GM18951 (cell line): Measurements from ENCODE around the gene C14orf119.
A peak's percentile ranks its signal among the peaks of the same experiment; 100 is the strongest.

Experiments
- POLR2A ChIP-seq: IDR thresholded peaks from 4 replicates; pipeline ENCODE4 v1.6.1; 2011; ENCODE audit warnings: mild to moderate bottlenecking; ENCODE audit not compliant: insufficient read length, insufficient read depth; ENCODE audit errors: extremely low read depth
- in situ Hi-C: fragments of 300-500 bp; cut with MboI; formaldehyde crosslinking; loops from one replicate; pipeline ENCODE4 v1.12.0; 2022; ENCODE audit warnings: low sequenced_read_pairs, mixed read lengths, inconsistent platforms; ENCODE audit not compliant: unreplicated experiment

Gene C14orf119

GRCh38 chr14:23066855-23067744, 28.2 kb upstream of the C14orf119 start:
- no peak for TF ChIP-seq POLR2A
- in situ Hi-C loops: loop anchor here (25.0 kb wide), 1 partner anchor 505 kb away; no protein-coding TSS in a partner anchor

GRCh38 chr14:23067847-23068788, 27.2 kb upstream of the C14orf119 start:
- TF ChIP-seq POLR2A: no peak
- in situ Hi-C loops: loop anchor here (25.0 kb wide), 1 partner anchor 506 kb away; no protein-coding TSS in a partner anchor

DNA sequence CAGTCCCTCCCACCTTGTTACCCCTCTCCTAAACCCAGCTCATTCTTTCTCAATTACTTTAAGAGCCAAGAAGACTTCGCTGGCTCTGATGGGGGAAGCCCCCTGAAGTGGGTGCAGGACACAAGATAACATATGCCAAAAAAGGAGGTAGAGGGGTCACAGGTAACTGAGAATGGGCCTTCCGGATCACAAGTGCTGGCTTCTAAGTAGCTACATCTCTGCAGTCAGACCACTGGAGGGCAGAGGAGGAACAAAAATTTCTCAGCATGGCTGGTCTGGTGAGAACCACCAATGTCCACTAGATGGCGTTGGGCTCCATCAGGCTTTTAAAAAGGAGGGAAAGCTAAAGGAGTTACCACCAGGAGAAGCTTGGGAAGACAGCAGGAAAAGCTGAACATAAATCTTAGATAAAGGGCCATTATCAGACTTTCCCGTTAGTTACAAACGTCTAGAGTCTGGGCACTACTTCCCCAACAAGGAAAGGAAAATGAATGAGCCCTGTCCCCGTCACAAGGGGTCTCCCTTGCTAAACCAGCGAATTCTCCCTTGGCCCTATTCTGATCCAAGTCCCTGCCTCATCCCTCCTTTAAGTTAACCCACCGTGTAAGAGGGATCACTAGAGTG, 26.4 kb upstream of the C14orf119 start:
- TF ChIP-seq POLR2A: no peak
- in situ Hi-C loops: loop anchor here (25.0 kb wide), 1 partner anchor 507 kb away; no protein-coding TSS in a partner anchor

GRCh38 chr14:23069413-23069806, 25.9 kb upstream of the C14orf119 start:
- in situ Hi-C loops: loop anchor here (25.0 kb wide), 1 partner anchor 507 kb away; no protein-coding TSS in a partner anchor

DNA sequence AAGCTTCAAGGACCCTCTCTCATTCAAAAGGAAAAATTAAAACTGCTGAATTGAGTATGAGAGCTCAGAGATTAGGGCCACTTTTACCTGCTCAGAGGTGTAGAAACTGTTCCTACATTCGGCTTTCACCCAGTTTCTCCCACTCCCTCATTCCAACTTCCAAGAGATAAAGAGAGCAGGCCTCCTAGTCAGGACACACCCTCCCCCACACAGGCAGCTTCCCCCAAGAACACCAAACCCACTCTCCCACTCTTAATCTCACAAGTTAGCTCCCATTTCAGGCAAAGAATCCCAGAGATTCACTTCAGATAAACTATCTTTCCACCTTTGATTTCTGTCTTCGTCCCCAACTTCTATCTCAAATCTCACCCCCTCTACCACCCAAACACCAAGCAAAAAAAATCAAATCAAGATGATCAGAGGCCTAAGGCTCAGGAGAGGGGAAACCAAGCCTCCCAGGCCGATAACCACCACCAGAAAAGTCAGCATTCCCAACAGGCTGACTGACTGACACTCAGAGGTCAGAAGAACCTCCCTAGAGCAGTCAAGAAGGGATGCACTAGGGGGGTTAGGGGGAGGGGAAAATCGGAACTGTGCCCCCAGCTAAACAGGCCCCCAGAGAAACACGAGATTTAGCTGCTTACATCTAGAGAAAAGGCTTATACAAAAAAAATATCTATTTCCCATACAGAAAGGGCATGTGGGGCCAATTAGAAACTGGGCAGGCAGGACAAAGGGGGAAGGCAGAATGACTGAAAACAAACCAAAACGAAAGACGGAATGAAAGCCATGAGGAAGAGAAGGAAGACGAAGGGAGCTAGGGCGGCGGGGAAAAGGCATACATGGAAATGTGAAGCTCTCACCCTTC, 24.8 kb upstream of the C14orf119 start:
- TF ChIP-seq POLR2A: no peak
- in situ Hi-C loops: loop anchor here (25.0 kb wide), 1 partner anchor 508 kb away; no protein-coding TSS in a partner anchor

More at GRCh38 chr14:23069413-23069806, 25.9 kb upstream of the C14orf119 start:
- no peak for TF ChIP-seq POLR2A

DNA sequence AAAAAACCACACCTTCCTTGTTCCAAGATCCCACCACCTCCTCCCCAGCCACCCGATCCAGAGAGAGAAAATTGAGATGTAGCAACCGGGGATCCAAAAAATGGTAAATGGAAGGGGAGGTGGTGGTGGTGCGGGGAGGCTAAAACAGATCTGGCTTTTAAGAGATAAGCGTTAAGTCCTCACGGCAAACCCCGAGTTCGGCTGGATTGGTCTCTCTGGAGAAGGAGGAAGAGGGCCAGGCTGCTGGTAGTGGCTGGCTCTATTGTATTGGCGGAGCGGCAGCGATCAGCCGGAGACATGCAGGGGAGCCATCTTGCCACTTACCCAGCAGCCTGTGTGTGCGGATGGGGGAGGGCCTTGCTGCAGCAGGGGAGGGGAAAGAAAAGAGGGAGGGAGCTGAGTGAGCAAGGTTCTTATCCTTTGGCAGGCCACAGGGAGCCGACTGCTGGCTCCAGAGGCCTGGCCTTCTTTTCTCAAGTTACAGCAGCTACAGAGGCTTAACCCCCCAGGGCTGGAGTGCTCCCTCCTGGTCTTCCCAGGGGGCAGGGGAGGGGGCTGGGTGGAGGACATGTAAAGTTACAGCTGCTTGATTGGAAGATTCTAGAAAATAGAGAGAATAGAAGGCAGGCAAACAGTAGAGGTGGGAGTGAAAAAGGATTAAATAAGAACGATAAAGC, 23.9 kb upstream of the C14orf119 start:
- peak; percentile 83 for TF ChIP-seq POLR2A
- in situ Hi-C loops: loop anchor here (25.0 kb wide), 1 partner anchor 509 kb away; no protein-coding TSS in a partner anchor

DNA sequence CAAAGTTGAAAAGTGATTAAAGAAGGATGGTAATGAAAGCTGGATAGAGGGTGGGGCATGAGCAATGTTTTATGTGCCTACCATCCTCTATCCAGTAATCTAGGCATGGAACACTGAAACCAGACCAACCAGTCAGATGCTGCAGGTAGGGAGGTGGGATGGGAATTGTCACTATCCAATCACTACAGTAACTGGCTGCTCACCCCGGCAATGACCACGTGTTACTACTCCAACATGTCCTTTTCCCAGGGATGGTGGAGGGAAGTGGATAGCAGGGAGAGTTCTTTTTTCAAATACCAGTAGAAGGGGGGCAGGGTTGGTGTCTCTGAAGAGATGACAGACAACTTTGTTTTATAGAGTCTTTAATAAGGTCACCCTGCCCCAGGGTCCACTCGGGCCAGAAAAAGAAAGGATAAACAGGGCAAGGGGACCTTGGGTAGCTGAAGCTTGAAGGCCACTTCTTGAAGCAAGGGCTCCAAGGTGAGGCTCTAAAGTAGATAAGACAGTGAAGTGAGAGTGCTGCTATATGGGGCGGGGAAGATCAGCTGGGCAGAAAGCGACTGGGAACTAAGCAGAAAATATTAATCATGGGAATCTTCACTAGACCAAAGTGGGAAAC, 23.3 kb upstream of the C14orf119 start:
- no peak for TF ChIP-seq POLR2A
- in situ Hi-C loops: loop anchor here (25.0 kb wide), 1 partner anchor 510 kb away; no protein-coding TSS in a partner anchor

- in situ Hi-C loops: loop anchor here (25.0 kb wide), 1 partner anchor 513 kb away; no protein-coding TSS in a partner anchor
- TF ChIP-seq POLR2A: no peak
Observed at GRCh38 chr14:23074906-23075305, 20.4 kb upstream of the C14orf119 start.

GRCh38 chr14:23076785-23077408, 18.4 kb upstream of the C14orf119 start:
- TF ChIP-seq POLR2A: no peak
- in situ Hi-C loops: no loop called here

GRCh38 chr14:23077962-23078361, 17.3 kb upstream of the C14orf119 start:
- TF ChIP-seq POLR2A: no peak
- in situ Hi-C loops: no loop called here
